ENCODE data around the gene ADORA2A.

The ADORA2A gene

GRCh38 chr22:24412274-24412673, 15.1 kb upstream of the ADORA2A start:
- Histone ChIP-seq H3K36me3 (ENCODE audit: control insufficient read depth, insufficient read depth, low read length) (peaks cover 44% of the 10 kb centered on the region), H3K27me3 (ENCODE audit: control insufficient read depth, insufficient read depth, low read length) (no peaks in the 10 kb centered on the region), H3K27ac (ENCODE audit: low read depth, low read length) (no peak overlapping the region), H3K9me3 (ENCODE audit: control insufficient read depth, insufficient read depth, low read depth, low read length) (no peaks in the 10 kb centered on the region), H3K9ac (ENCODE audit: low read length) (no peak overlapping the region), H3K4me1 (ENCODE audit: control insufficient read depth, insufficient read depth, low read length) (no peaks in the 10 kb centered on the region), H3K4me3 (ENCODE audit: low read depth, low read length) (no peak overlapping the region)

- Histone ChIP-seq H3K27me3 (ENCODE audit: control insufficient read depth, insufficient read depth, low read length) (no peaks in the 10 kb centered on the region), H3K4me1 (ENCODE audit: control insufficient read depth, insufficient read depth, low read length) (peaks cover 4% of the 10 kb centered on the region; the same call in 1 of the 2 replicates), H3K9ac (ENCODE audit: low read length) (no peak overlapping the region), H3K9me3 (ENCODE audit: control insufficient read depth, insufficient read depth, low read depth, low read length) (no peaks in the 10 kb centered on the region), H3K36me3 (ENCODE audit: control insufficient read depth, insufficient read depth, low read length) (peaks cover 47% of the 10 kb centered on the region), H3K27ac (ENCODE audit: low read depth, low read length) (no peak overlapping the region), H3K4me3 (ENCODE audit: low read depth, low read length) (no peak overlapping the region)
These were observed 14.1 kb upstream of the ADORA2A start for GRCh38 chr22:24413271-24413670.

- Histone ChIP-seq H3K9ac (ENCODE audit: low read length) (no peak overlapping the region), H3K9me3 (ENCODE audit: control insufficient read depth, insufficient read depth, low read depth, low read length) (no peaks in the 10 kb centered on the region), H3K36me3 (ENCODE audit: control insufficient read depth, insufficient read depth, low read length) (peaks cover 44% of the 10 kb centered on the region), H3K27ac (ENCODE audit: low read depth, low read length) (no peak overlapping the region), H3K27me3 (ENCODE audit: control insufficient read depth, insufficient read depth, low read length) (no peaks in the 10 kb centered on the region), H3K4me3 (ENCODE audit: low read depth, low read length) (no peak overlapping the region), H3K4me1 (ENCODE audit: control insufficient read depth, insufficient read depth, low read length) (peaks cover 10% of the 10 kb centered on the region)
These were observed 13.5 kb upstream of the ADORA2A start for GRCh38 chr22:24413736-24414385.

- Histone ChIP-seq H3K36me3 (ENCODE audit: control insufficient read depth, insufficient read depth, low read length) (peaks cover 43% of the 10 kb centered on the region), H3K4me3 (ENCODE audit: low read depth, low read length) (no peak overlapping the region), H3K9me3 (ENCODE audit: control insufficient read depth, insufficient read depth, low read depth, low read length) (no peaks in the 10 kb centered on the region), H3K27me3 (ENCODE audit: control insufficient read depth, insufficient read depth, low read length) (no peaks in the 10 kb centered on the region), H3K4me1 (ENCODE audit: control insufficient read depth, insufficient read depth, low read length) (peaks cover 17% of the 10 kb centered on the region), H3K9ac (ENCODE audit: low read length) (no peak overlapping the region), H3K27ac (ENCODE audit: low read depth, low read length) (no peak overlapping the region)
These were observed 12.9 kb upstream of the ADORA2A start for GRCh38 chr22:24414523-24414922.

- peaks cover 43% of the 10 kb centered on the region for H3K36me3 ChIP-seq (ENCODE audit: control insufficient read depth, insufficient read depth, low read length)
These were observed 12.1 kb upstream of the ADORA2A start for GRCh38 chr22:24414984-24415945.

GRCh38 chr22:24416095-24416494, 11.3 kb upstream of the ADORA2A start:
- H3K27me3 ChIP-seq (ENCODE audit: control insufficient read depth, insufficient read depth, low read length) = no peaks in the 10 kb centered on the region
- no peaks in the 10 kb centered on the region for H3K9me3 ChIP-seq (ENCODE audit: control insufficient read depth, insufficient read depth, low read depth, low read length)
- peaks cover 43% of the 10 kb centered on the region for H3K36me3 ChIP-seq (ENCODE audit: control insufficient read depth, insufficient read depth, low read length)
- H3K4me3 ChIP-seq (ENCODE audit: low read depth, low read length) = no peak overlapping the region
- no peak overlapping the region for H3K9ac ChIP-seq (ENCODE audit: low read length)
- H3K27ac ChIP-seq (ENCODE audit: low read depth, low read length) = no peak overlapping the region
- peaks cover 22% of the 10 kb centered on the region for H3K4me1 ChIP-seq (ENCODE audit: control insufficient read depth, insufficient read depth, low read length)

More at GRCh38 chr22:24414984-24415945, 12.1 kb upstream of the ADORA2A start:
- Histone ChIP-seq H3K4me1 (ENCODE audit: control insufficient read depth, insufficient read depth, low read length) (peaks cover 22% of the 10 kb centered on the region), H3K27me3 (ENCODE audit: control insufficient read depth, insufficient read depth, low read length) (no peaks in the 10 kb centered on the region), H3K27ac (ENCODE audit: low read depth, low read length) (no peak overlapping the region), H3K9me3 (ENCODE audit: control insufficient read depth, insufficient read depth, low read depth, low read length) (no peaks in the 10 kb centered on the region), H3K4me3 (ENCODE audit: low read depth, low read length) (no peak overlapping the region), H3K9ac (ENCODE audit: low read length) (no peak overlapping the region)

GRCh38 chr22:24416611-24417010, 10.8 kb upstream of the ADORA2A start:
- Histone ChIP-seq H3K27me3 (ENCODE audit: control insufficient read depth, insufficient read depth, low read length) (no peaks in the 10 kb centered on the region), H3K36me3 (ENCODE audit: control insufficient read depth, insufficient read depth, low read length) (peaks cover 40% of the 10 kb centered on the region), H3K9me3 (ENCODE audit: control insufficient read depth, insufficient read depth, low read depth, low read length) (no peaks in the 10 kb centered on the region), H3K9ac (ENCODE audit: low read length) (no peak overlapping the region), H3K4me3 (ENCODE audit: low read depth, low read length) (no peak overlapping the region), H3K4me1 (ENCODE audit: control insufficient read depth, insufficient read depth, low read length) (peaks cover 22% of the 10 kb centered on the region), H3K27ac (ENCODE audit: low read depth, low read length) (no peak overlapping the region)

- H3K9me3 ChIP-seq (ENCODE audit: control insufficient read depth, insufficient read depth, low read depth, low read length) = no peaks in the 10 kb centered on the region
- H3K27ac ChIP-seq (ENCODE audit: low read depth, low read length) = no peak overlapping the region
- H3K27me3 ChIP-seq (ENCODE audit: control insufficient read depth, insufficient read depth, low read length) = no peaks in the 10 kb centered on the region
- H3K36me3 ChIP-seq (ENCODE audit: control insufficient read depth, insufficient read depth, low read length) = peaks cover 36% of the 10 kb centered on the region
- H3K4me1 ChIP-seq (ENCODE audit: control insufficient read depth, insufficient read depth, low read length) = peaks cover 22% of the 10 kb centered on the region
- no peak overlapping the region for H3K4me3 ChIP-seq (ENCODE audit: low read depth, low read length)
- no peak overlapping the region for H3K9ac ChIP-seq (ENCODE audit: low read length)
These were observed 10.2 kb upstream of the ADORA2A start for GRCh38 chr22:24417200-24417599.

- peaks cover 22% of the 10 kb centered on the region for H3K4me1 ChIP-seq (ENCODE audit: control insufficient read depth, insufficient read depth, low read length)
- no peak overlapping the region for H3K4me3 ChIP-seq (ENCODE audit: low read depth, low read length)
- no peaks in the 10 kb centered on the region for H3K9me3 ChIP-seq (ENCODE audit: control insufficient read depth, insufficient read depth, low read depth, low read length)
- peaks cover 32% of the 10 kb centered on the region for H3K36me3 ChIP-seq (ENCODE audit: control insufficient read depth, insufficient read depth, low read length)
- no peak overlapping the region for H3K9ac ChIP-seq (ENCODE audit: low read length)
- H3K27ac ChIP-seq (ENCODE audit: low read depth, low read length) = no peak overlapping the region
- H3K27me3 ChIP-seq (ENCODE audit: control insufficient read depth, insufficient read depth, low read length) = no peaks in the 10 kb centered on the region
These were observed 9.3 kb upstream of the ADORA2A start for GRCh38 chr22:24417901-24418641.

GRCh38 chr22:24418786-24419474, 8.5 kb upstream of the ADORA2A start:
- peaks cover 2% of the 10 kb centered on the region for H3K27me3 ChIP-seq (ENCODE audit: control insufficient read depth, insufficient read depth, low read length)
- H3K4me1 ChIP-seq (ENCODE audit: control insufficient read depth, insufficient read depth, low read length) = peaks cover 22% of the 10 kb centered on the region
- H3K27ac ChIP-seq (ENCODE audit: low read depth, low read length) = no peak overlapping the region
- H3K9ac ChIP-seq (ENCODE audit: low read length) = no peak overlapping the region
- H3K9me3 ChIP-seq (ENCODE audit: control insufficient read depth, insufficient read depth, low read depth, low read length) = no peaks in the 10 kb centered on the region
- peaks cover 32% of the 10 kb centered on the region for H3K36me3 ChIP-seq (ENCODE audit: control insufficient read depth, insufficient read depth, low read length)
- no peak overlapping the region for H3K4me3 ChIP-seq (ENCODE audit: low read depth, low read length)

All from HUES6 (cell line).